A673 (cell line): ENCODE results near the gene DIP2C. TPM values are rescaled to one million over a fixed set of nuclear protein-coding genes. Genes with fewer than 3 reads are reported as not detected.

ENCODE experiments used
- BruUV-seq: library from RNA; stranded (reverse); fragments of 400-500 nt; replicated peaks from 2 replicates; lab custom pipeline; 2021; lab: Mats Ljungman, UMichigan
- CTCF ChIA-PET: fragments of 300-600 bp; sonication (Branson Sonifier 250); formaldehyde crosslinking; loops from one replicate; lab custom pipeline; 2022; ENCODE audit warnings: antibody characterized with exemption; lab: Charles Lee
- POLR2A ChIA-PET: fragments of 300-600 bp; sonication (Branson Sonifier 250); formaldehyde crosslinking; loops from one replicate; lab custom pipeline; 2022; ENCODE audit warnings: antibody characterized with exemption; ENCODE audit not compliant: low non-redundant PET; lab: Charles Lee
- DNase-seq: peaks from one replicate; pipeline ENCODE4 v3.0.0-alpha.2; 2015; ENCODE audit warnings: low spot score
- H3K27ac ChIP-seq: fragments of 200-600 bp; sonication (generic); 2 replicates; pipeline ENCODE4 v1.5.1; 2016; ENCODE audit warnings: mixed run types, low read depth, mild to moderate bottlenecking, mixed read lengths, antibody characterized with exemption, low read length; ENCODE audit not compliant: poor library complexity, severe bottlenecking
- H3K27me3 ChIP-seq: fragments of 200-600 bp; sonication (generic); replicated peaks from 2 replicates; pipeline ENCODE4 v1.6.1; 2017; ENCODE audit warnings: mixed run types, low read depth, mild to moderate bottlenecking, mixed read lengths, antibody characterized with exemption, low read length; ENCODE audit not compliant: insufficient read depth, poor library complexity
- H3K36me3 ChIP-seq: fragments of 200-600 bp; sonication (generic); 2 replicates; pipeline ENCODE4 v1.6.1; 2016; ENCODE audit warnings: mixed run types, mild to moderate bottlenecking, mixed read lengths, antibody characterized with exemption, low read length; ENCODE audit not compliant: insufficient read depth, poor library complexity, severe bottlenecking
- H3K4me1 ChIP-seq: fragments of 200-600 bp; sonication (generic); 2 replicates; pipeline ENCODE4 v1.6.1; 2017; ENCODE audit warnings: mixed run types, mild to moderate bottlenecking, mixed read lengths, antibody characterized with exemption, low read length; ENCODE audit not compliant: insufficient read depth, poor library complexity, severe bottlenecking
- H3K4me3 ChIP-seq: fragments of 200-600 bp; sonication (generic); 2 replicates; pipeline ENCODE4 v1.5.1; 2016; ENCODE audit warnings: low read depth, mixed run types, mild to moderate bottlenecking, mixed read lengths, low read length; ENCODE audit not compliant: poor library complexity, severe bottlenecking
- H3K9me3 ChIP-seq: fragments of 200-600 bp; sonication (generic); 2 replicates; pipeline ENCODE4 v1.6.1; 2016; ENCODE audit warnings: mixed run types, low read depth, mild to moderate bottlenecking, mixed read lengths, antibody characterized with exemption, low read length; ENCODE audit not compliant: poor library complexity, severe bottlenecking
- EZH2 ChIP-seq: fragments of 200-600 bp; sonication (generic); IDR thresholded peaks from 2 replicates; pipeline ENCODE4 v1.6.1; 2017; ENCODE audit warnings: borderline replicate concordance, low read depth, mild to moderate bottlenecking, mixed read lengths, antibody characterized with exemption, low read length; ENCODE audit not compliant: poor library complexity, severe bottlenecking
- intact Hi-C: fragments of 100-400 bp; cut with micrococcal nuclease; formaldehyde crosslinking; loops from one replicate; pipeline ENCODE4 v1.10.0; 2022; ENCODE audit not compliant: unreplicated experiment
- total RNA-seq: library from RNA; stranded (reverse); gene quantifications from 2 replicates; pipeline ENCODE4 v1.2.3, GENCODE V29; 2021
- TF ChIP-seq, protein P1 (sequence below): fragments of 300-800, 200-600 bp; sonication (generic); conservative IDR thresholded peaks from 2 replicates; pipeline ENCODE4 v1.5.1; 2017; ENCODE audit warnings: low read depth, mild to moderate bottlenecking, antibody characterized with exemption, low read length, moderate library complexity, mixed read lengths

Gene DIP2C
- total RNA-seq, 1 experiment from 2014 or later = 13.2 TPM

DNA sequence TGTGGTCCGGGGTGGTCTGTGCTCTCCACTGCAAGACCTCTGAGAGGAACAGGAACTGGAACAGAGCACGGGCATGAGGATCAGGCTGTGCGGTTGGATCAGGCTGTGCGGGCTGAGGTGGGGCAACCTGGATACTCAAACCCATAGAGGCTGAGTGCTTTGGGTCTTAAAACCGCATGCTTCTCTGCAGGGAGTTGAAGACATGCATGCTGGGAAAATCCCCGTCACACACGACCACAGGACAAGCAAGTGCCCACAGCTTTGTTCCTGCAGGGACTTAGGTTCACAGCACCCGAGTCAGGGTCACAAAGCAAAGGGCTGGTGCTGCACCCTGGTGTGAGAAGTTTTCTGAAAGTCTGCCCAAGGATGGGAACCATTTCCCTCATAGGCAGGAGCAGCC lies 333.0 kb downstream of the DIP2C start:
- no peaks in the 10 kb centered on the region for H3K27me3 ChIP-seq
- H3K27ac ChIP-seq = no peak overlapping the region
- no peaks in the 10 kb centered on the region for H3K4me1 ChIP-seq
- ChIA-PET CTCF (no interaction called here), POLR2A (no interaction called here)
- BruUV-seq = no TSS peak
- H3K4me3 ChIP-seq = no peak overlapping the region
- H3K36me3 ChIP-seq = no peaks in the 10 kb centered on the region
- H3K9me3 ChIP-seq = no peaks in the 10 kb centered on the region
- no peak for DNase-seq
- intact Hi-C loops = no loop called here
- TF ChIP-seq, protein P1, sequence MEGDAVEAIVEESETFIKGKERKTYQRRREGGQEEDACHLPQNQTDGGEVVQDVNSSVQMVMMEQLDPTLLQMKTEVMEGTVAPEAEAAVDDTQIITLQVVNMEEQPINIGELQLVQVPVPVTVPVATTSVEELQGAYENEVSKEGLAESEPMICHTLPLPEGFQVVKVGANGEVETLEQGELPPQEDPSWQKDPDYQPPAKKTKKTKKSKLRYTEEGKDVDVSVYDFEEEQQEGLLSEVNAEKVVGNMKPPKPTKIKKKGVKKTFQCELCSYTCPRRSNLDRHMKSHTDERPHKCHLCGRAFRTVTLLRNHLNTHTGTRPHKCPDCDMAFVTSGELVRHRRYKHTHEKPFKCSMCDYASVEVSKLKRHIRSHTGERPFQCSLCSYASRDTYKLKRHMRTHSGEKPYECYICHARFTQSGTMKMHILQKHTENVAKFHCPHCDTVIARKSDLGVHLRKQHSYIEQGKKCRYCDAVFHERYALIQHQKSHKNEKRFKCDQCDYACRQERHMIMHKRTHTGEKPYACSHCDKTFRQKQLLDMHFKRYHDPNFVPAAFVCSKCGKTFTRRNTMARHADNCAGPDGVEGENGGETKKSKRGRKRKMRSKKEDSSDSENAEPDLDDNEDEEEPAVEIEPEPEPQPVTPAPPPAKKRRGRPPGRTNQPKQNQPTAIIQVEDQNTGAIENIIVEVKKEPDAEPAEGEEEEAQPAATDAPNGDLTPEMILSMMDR = no peak

DNA sequence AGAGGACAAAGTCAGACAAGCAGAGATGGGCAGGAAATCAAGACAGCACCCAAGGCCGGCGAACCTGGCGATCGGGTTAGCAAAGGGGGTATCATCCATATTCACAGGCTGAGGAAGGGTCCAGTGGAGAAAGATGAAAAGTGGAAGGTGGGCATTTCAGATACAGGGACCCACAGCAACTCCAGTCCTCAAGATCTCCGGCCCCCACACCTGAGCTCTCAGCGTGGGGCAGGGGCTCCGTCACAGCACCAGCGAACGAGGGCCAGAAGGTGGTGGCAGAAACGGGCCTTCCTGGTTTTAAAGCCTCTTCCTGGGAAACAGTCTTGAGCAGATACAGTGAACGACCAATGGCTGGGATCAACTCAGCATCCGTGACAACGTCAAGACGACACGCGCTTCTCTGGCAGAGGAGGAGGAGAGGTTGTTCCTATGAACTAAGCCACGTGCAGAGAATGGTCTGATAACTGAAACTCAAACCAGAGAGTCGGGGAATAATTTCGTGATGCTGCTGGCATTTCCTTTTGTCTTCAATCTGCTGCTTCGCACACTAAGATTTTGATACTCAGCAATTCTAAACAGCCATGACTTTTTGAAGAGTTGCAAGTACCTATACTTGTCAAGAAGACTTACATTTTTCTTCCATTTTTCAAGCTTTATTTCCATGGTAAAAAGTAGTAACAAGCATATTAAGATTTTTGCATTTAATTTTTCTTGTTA lies 334.4 kb downstream of the DIP2C start:
- no peaks in the 10 kb centered on the region for H3K9me3 ChIP-seq
- no peak overlapping the region for H3K4me3 ChIP-seq
- no peaks in the 10 kb centered on the region for H3K27me3 ChIP-seq
- intact Hi-C loops = no loop called here
- no peaks in the 10 kb centered on the region for H3K36me3 ChIP-seq
- no TSS peak for BruUV-seq
- DNase-seq = peak; percentile 51
- ChIA-PET POLR2A (no interaction called here), CTCF (no interaction called here)
- TF ChIP-seq EZH2 = no peak
- TF ChIP-seq, protein P1 = no peak
- no peaks in the 10 kb centered on the region for H3K4me1 ChIP-seq
- no peak overlapping the region for H3K27ac ChIP-seq

DNA sequence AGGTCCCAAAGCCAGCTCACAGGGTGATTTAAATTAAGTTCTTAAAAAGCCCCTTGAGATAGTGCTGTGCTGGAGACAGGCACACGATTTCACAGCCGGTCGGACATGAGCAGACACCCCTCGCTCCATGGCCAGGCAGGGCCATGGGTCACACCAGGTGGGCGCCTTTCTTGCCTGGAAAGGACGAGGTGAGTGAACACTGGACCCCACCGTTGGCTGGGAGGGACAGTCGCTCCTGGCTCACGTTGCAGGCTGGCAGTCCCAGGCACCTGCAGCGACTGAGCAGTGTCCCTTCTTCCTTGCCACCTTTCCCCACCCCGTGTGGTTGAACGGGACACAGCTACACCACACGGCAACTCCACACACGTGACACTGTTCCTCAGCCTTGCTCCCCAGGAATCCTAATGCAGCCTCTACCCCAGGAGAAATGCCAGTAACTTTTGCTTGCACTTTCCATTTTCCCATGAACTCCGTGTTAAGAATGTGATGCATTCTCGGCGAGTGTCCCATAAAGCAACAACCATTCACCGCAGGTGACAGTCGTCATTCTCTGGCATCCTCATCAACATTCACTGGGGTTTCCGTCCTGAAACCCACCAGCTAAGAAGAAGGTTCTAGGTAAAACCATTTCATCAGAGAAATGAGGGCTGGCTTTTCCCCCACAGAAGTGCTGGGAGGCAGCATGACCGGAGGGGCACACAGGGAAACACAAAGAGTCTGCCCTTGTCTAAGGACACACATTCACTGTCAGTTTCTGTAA lies 336.8 kb downstream of the DIP2C start:
- no peak for DNase-seq
- Histone ChIP-seq H3K27ac (no peak overlapping the region), H3K36me3 (no peaks in the 10 kb centered on the region), H3K27me3 (no peaks in the 10 kb centered on the region), H3K9me3 (no peaks in the 10 kb centered on the region), H3K4me3 (no peak overlapping the region), H3K4me1 (no peaks in the 10 kb centered on the region)
- intact Hi-C loops = no loop called here
- CTCF ChIA-PET = no interaction called here
- POLR2A ChIA-PET = no interaction called here
- TF ChIP-seq, protein P1 = no peak
- TF ChIP-seq EZH2 = no peak
- BruUV-seq = no TSS peak
